ACC112 (cell line): ENCODE data around the gene GAL.

Source experiments
- H2AFZ ChIP-seq: fragments of 200-600 bp; sonication (generic); one replicate; pipeline ENCODE4 v1.6.0; 2017; ENCODE audit warnings: antibody characterized with exemption, low read length; ENCODE audit not compliant: unreplicated experiment
- H3K27ac ChIP-seq: fragments of 200-600 bp; sonication (generic); 2 replicates; pipeline ENCODE4 v1.5.1; 2014; ENCODE audit warnings: low read depth, mild to moderate bottlenecking, antibody characterized with exemption, low read length, moderate library complexity
- H3K27me3 ChIP-seq: fragments of 200-600 bp; sonication (generic); 2 replicates; pipeline ENCODE4 v1.6.1; 2014; ENCODE audit warnings: mild to moderate bottlenecking, antibody characterized with exemption, low read length, moderate library complexity, mixed read lengths; ENCODE audit not compliant: insufficient read depth
- H3K36me3 ChIP-seq: fragments of 200-600 bp; sonication (generic); 2 replicates; pipeline ENCODE4 v1.6.1; 2016; ENCODE audit warnings: mild to moderate bottlenecking, antibody characterized with exemption, low read length, moderate library complexity, mixed read lengths; ENCODE audit not compliant: insufficient read depth
- H3K4me1 ChIP-seq: fragments of 200-600 bp; sonication (generic); one replicate; pipeline ENCODE4 v1.6.1; 2016; ENCODE audit warnings: low read length, mixed read lengths; ENCODE audit not compliant: insufficient read depth, unreplicated experiment, control insufficient read depth
- H3K4me3 ChIP-seq: fragments of 200-600 bp; sonication (generic); 2 replicates; pipeline ENCODE4 v1.5.1; 2014; ENCODE audit warnings: mild to moderate bottlenecking, low read depth, low read length
- H3K79me2 ChIP-seq: fragments of 200-600 bp; sonication (generic); one replicate; pipeline ENCODE4 v1.6.0; 2016; ENCODE audit warnings: low read length; ENCODE audit not compliant: control insufficient read depth, unreplicated experiment, insufficient read depth

The GAL gene

DNA sequence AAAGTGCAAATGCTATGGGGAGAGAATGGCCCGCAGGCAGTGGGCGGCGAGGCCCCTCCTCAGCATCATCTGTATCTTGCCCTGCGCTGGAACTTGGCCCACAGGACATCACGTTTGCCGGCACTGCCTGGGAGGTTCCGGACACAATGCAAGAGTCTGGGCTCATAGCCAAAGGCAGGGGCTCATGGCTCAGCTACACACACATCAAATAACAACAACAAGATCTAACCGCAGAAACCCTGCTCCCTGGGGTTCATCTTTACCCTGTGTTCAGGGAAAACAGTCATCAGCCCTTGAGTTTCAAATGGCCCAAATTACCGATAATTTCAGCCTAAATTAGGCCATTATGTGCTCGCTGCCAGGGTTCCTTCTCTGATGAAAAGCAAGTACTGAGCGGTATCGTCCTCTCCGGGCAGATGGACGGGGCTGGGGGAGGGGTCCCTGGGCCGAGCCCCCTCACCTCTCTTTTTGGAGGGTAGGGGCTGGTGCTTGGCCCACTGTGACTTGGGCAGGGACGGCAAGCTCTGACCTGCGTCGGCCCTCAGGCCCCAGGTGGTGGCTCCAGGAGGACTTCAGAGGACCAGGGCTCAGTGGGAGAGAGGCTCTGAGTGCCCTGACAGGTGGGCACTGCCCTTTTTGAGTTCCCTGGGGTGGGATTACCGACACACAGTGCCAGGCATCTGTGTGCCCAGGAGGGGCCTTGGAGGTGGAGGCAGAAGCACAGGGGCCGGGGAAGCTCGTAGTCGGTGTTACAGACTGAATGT is 25.0 kb upstream of the GAL start:
- Histone ChIP-seq H3K36me3 (no peaks in the 10 kb centered on the region), H3K4me1 (peaks cover 12% of the 10 kb centered on the region), H3K27me3 (peaks cover 46% of the 10 kb centered on the region), H3K79me2 (no peaks in the 10 kb centered on the region), H3K27ac (peak overlapping the region; percentile 76), H3K4me3 (peak overlapping the region; percentile 52), H2AFZ (no peak overlapping the region)

DNA sequence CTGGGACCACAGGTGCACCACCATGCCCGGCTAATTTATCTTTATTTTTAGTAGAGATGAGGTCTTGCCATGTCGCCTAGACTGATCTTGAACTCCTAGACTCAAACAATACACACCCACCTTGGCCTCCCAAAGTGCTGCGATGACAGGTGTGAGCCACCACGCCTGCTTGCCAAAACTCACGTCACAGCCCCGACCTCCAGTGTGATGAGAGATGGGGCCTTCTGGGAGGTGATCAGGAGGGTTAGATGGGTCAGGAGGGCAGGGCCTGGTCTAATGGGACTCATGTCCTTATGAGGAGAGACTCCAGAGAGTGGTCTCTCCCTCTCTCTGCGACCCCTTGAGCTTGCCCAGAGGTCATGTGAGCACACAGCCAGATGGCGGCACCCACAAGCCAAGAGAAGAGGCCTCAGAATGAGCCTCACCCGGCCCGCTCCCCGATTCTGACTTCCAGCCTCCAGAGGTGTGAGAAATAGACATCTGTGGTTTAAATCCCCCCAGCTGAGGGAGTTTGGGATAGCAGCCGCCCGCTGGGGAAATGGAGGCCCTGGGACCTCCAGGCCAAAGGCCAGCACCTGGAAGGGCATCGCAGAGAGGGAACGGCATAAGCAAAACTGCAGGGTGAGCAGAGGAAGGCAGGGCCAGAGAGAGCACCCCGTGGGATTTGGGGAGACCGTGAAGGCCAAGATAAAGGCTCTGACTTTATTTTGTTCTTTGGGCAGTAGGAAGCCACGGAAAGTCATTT is 24.1 kb upstream of the GAL start:
- Histone ChIP-seq H3K27me3 (peaks cover 47% of the 10 kb centered on the region), H3K4me1 (peaks cover 12% of the 10 kb centered on the region)

DNA sequence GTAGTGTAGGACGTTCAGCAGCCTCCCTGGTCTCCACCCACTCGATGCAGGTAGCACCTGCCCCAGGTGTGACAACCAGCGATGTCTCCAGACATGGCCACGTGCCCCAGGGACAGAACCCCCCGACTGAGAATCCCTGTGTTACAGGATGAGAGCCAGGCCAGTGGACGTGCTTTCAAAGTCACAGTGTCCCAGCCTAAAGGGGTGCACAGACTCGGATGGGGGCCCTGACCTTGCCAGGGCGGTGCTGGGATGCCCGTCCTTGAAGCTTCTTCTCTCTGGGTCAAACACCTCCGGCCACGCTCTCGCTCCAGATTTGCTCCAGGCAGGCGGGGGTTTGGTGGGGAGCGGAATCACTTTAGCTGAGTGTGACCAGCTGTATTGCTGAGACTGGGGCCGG is 23.3 kb upstream of the GAL start:
- Histone ChIP-seq H2AFZ (no peak overlapping the region), H3K36me3 (no peaks in the 10 kb centered on the region), H3K4me3 (no peak overlapping the region), H3K4me1 (peaks cover 12% of the 10 kb centered on the region), H3K79me2 (no peaks in the 10 kb centered on the region), H3K27me3 (peaks cover 43% of the 10 kb centered on the region), H3K27ac (no peak overlapping the region)

More for the DNA sequence above, 24.1 kb upstream of the GAL start:
- Histone ChIP-seq H2AFZ (no peak overlapping the region), H3K79me2 (no peaks in the 10 kb centered on the region), H3K4me3 (no peak overlapping the region), H3K36me3 (no peaks in the 10 kb centered on the region), H3K27ac (no peak overlapping the region)

DNA sequence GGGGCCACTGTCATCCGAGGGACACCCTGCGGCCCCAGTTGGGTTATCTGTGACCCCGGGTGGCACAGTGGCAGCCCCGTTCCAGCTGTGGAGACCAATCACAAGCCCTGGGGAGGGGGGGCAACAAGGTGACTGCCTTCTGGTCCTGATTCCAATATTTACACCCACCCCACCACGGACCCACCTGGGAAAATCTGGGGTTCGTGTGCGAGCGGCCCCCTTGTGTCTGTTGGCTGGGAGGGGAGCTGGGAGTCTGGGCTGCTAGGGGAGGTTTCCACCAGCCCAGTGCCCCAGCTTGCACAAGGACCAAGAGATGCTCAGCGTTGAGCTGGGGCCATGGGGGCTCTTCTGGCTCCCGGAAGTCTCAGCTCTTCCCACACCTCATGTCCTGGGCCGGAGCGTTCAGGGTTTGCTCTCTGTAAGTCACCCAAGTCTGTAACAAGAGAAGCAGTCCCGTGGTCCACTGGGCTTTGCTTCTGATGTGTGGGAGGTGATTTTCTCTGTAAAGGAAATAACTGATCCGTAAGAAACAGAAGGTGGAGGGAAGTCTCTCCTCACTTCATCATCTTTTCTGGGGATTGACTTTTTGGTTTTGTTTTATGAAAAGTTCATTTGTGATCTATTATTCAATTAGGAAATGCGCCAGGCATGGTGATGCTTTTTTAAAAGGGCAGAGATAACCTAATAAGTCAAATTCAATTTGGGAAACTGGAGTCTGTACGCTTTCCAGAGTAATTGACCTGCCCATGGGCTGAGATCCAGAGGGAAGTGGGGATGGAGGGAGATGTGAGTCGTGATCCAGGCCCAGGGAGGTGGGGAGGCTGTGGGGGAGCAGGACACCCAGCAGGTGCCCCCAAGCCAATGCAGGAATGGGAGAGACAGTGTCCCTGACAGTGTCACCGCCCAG is 22.4 kb upstream of the GAL start:
- Histone ChIP-seq H3K4me3 (no peak overlapping the region), H3K4me1 (peaks cover 12% of the 10 kb centered on the region), H3K79me2 (no peaks in the 10 kb centered on the region), H2AFZ (no peak overlapping the region), H3K27me3 (peaks cover 48% of the 10 kb centered on the region), H3K27ac (no peak overlapping the region), H3K36me3 (no peaks in the 10 kb centered on the region)

DNA sequence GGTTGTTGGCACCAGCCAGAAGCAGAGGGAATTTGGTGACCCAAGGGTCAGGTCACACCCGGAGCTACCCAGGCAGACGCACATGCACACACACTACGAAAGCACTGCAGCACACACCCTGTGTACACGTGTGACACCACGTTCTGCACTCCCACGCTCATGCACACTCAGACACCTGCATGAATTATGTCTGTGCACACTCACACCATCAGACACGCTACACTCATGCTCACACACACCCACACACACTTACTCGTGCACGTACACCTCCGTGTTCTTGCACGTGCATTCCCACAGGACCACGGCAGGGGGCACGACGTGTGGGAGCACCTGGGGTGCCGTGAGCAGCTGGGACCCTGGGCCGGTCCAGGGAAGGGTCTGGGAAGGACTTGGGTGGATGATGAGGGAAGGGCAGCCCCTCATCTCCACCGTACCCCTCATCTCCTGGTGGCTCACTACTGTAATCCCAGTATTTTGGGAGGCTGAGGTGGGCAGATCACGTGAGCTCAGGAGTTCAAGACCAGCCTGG is 20.8 kb upstream of the GAL start:
- Histone ChIP-seq H3K27me3 (peaks cover 48% of the 10 kb centered on the region), H3K4me1 (peaks cover 11% of the 10 kb centered on the region), H3K27ac (no peak overlapping the region), H3K79me2 (no peaks in the 10 kb centered on the region), H3K4me3 (no peak overlapping the region), H3K36me3 (no peaks in the 10 kb centered on the region), H2AFZ (no peak overlapping the region)

DNA sequence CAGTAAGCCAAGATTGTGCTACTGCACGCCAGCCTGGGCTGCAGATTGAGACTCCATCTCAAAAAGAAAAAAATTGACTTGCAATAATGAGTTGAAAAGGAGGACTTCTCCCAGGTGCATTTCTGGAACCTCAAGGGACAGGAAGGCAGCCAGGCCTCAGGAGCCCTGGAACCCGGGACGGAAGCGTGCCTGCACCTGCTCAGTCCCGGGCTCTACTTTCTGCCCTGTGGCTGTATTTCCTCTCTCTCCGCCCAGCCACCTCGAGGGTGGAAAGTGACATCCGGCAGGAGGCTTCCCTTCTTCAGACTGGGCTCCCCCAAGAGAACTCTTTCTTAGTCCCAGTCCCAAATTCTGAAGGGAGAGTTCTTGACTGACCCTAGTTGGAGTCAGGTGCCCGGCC is 20.2 kb upstream of the GAL start:
- Histone ChIP-seq H3K27ac (no peak overlapping the region), H3K36me3 (no peaks in the 10 kb centered on the region), H3K4me3 (no peak overlapping the region), H3K27me3 (peaks cover 48% of the 10 kb centered on the region), H3K4me1 (peaks cover 6% of the 10 kb centered on the region), H2AFZ (no peak overlapping the region), H3K79me2 (no peaks in the 10 kb centered on the region)

DNA sequence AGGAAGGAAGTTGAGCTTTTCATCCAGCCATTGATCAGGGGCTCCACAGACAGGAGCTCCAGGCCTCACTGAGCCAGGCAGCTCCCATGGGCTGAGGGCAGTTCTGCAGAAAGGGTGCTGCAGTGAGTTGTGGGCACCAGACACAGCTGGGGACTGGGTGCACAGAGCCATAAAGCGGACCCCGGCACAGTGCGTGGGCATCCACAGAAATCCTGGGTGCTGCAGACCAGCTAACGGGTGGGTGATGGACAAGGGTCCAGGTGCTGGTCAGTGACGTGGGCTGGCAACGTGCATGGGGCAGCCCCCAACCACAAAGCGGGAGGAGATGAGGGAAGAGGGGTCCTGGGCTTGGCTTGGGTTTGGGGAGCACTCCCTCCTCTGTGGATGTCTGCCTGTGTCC is 19.4 kb upstream of the GAL start:
- no peaks in the 10 kb centered on the region for H3K36me3 ChIP-seq
- H3K4me1 ChIP-seq = no peaks in the 10 kb centered on the region
- no peak overlapping the region for H2AFZ ChIP-seq
- H3K27me3 ChIP-seq = peaks cover 48% of the 10 kb centered on the region
- H3K79me2 ChIP-seq = no peaks in the 10 kb centered on the region
- no peak overlapping the region for H3K4me3 ChIP-seq
- no peak overlapping the region for H3K27ac ChIP-seq

DNA sequence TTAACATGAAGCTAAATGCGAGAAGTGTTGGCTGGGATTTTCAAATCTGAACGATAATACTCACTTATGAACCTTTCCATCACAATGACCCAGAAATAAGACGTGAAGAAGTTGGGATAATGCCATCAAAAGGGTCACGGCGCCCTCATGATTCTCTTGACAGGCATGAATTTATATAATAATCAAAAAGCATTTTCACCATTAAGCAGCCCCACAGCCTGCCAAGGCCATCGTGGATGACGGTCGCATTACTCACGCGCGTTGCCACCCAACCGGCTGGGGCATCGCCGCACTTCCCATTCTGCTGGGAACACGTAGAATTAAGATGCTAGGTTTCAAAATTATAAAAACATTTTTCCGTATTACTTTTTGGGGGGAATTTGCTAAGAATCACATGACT is 18.9 kb upstream of the GAL start:
- no peak overlapping the region for H2AFZ ChIP-seq
- no peaks in the 10 kb centered on the region for H3K4me1 ChIP-seq
- no peak overlapping the region for H3K27ac ChIP-seq
- H3K79me2 ChIP-seq = no peaks in the 10 kb centered on the region
- H3K36me3 ChIP-seq = no peaks in the 10 kb centered on the region
- H3K27me3 ChIP-seq = peaks cover 48% of the 10 kb centered on the region
- H3K4me3 ChIP-seq = no peak overlapping the region

DNA sequence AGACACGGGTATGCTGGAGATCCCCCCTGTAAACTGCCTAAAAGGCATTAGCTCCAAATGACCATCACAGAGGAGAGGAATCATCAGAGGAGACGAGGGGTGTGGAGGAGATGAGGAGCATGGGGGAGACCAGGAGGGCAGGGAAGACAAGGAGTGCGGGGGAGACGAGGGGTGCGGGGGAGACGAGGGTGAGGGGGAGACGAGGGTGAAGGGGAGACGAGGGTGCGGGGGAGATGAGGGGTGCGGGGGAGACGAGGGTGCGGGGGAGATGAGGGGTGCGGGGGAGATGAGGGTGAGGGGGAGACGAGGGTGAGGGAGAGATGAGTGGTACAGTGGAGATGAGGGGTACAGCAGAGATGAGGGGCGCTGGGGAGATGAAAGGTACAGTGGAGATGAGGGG is 17.5 kb upstream of the GAL start:
- no peak overlapping the region for H3K4me3 ChIP-seq
- no peaks in the 10 kb centered on the region for H3K79me2 ChIP-seq
- H3K36me3 ChIP-seq = no peaks in the 10 kb centered on the region
- H3K4me1 ChIP-seq = no peaks in the 10 kb centered on the region
- H3K27me3 ChIP-seq = peaks cover 42% of the 10 kb centered on the region
- no peak overlapping the region for H3K27ac ChIP-seq
- H2AFZ ChIP-seq = no peak overlapping the region
